ENCODE data around the gene NRG2. TPM values are rescaled to one million over a fixed set of nuclear protein-coding genes. Genes with fewer than 3 reads are reported as not detected.

Gene NRG2
- total RNA-seq, 4 donors from 2014 or later: 0.66 to 4.9 (median 2.5) TPM

GRCh38 chr5:139901251-139901575 is 141.9 kb downstream of the NRG2 start:
- intact Hi-C loops (cut with DNase I): no loop called here
- Histone ChIP-seq H3K4me3 (no peak overlapping the region), H3K36me3 (no peaks in the 10 kb centered on the region), H3K9me3 (no peaks in the 10 kb centered on the region), H3K27me3 (peaks cover 0 to 50% (median 0%) of the 10 kb centered on the region in 4 donors), H3K27ac (no peak overlapping the region), H3K4me1 (peaks cover 14 to 49% (median 15%) of the 10 kb centered on the region in 3 donors)
- no peak for TF ChIP-seq CTCF (IDR thresholded peaks at IDR 0.05)
- TF ChIP-seq POLR2A (IDR thresholded peaks at IDR 0.05): no peak
- WGBS, 2 donors: 83 to 86% methylated on average over 1 of the region's 2 CpGs
- DNase-seq: no peak

GRCh38 chr5:139900546-139901250 is 142.4 kb downstream of the NRG2 start:
- intact Hi-C loops (cut with DNase I): no loop called here
- no peak overlapping the region for H3K4me3 ChIP-seq
- H3K9me3 ChIP-seq: no peaks in the 10 kb centered on the region
- no peaks in the 10 kb centered on the region for H3K36me3 ChIP-seq
- no peak overlapping the region for H3K27ac ChIP-seq
- 100% methylated on average over 3 of the region's 3 CpGs; no CpG with 5 or more reads in 1 of the 2 donors for WGBS, 2 donors
- peaks cover 0 to 46% (median 0%) of the 10 kb centered on the region in 4 donors for H3K27me3 ChIP-seq
- TF ChIP-seq CTCF (IDR thresholded peaks at IDR 0.05) (no peak), POLR2A (IDR thresholded peaks at IDR 0.05) (no peak)
- no peak for DNase-seq
- H3K4me1 ChIP-seq: peaks cover 14 to 53% (median 15%) of the 10 kb centered on the region in 3 donors

DNA sequence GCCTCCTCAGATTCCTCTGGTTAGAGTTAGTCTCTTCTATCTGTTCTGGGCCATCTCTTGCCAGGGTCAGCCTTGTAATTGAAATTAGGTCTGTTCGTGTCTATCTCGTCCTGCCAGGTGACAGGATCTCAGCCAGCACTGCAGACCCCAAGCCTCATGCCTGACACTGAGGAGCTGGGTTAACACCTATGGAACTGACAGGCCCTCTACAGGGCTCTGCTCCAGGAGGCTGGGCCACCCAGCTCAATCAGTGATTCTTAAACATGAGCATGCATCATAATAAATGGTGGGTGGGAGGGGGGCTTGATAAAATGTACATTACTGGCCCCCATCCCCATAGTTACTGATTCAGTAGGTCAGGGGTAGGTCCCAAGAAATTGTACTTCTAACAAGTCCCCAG is 144.1 kb downstream of the NRG2 start:
- DNase-seq: no peak

GRCh38 chr5:139897982-139898381 is 145.1 kb downstream of the NRG2 start:
- no peak for DNase-seq
- Histone ChIP-seq H3K27me3 (peaks cover 0 to 19% (median 0%) of the 10 kb centered on the region in 4 donors), H3K27ac (no peak overlapping the region), H3K9me3 (no peaks in the 10 kb centered on the region), H3K4me3 (no peak overlapping the region), H3K4me1 (peaks cover 0 to 35% (median 0%) of the 10 kb centered on the region in 3 donors), H3K36me3 (no peaks in the 10 kb centered on the region)
- intact Hi-C loops (cut with DNase I): no loop called here
- 81 to 88% methylated on average over 3 to 6 of the region's 6 CpGs for WGBS, 2 donors
- TF ChIP-seq CTCF (IDR thresholded peaks at IDR 0.05) (no peak), POLR2A (IDR thresholded peaks at IDR 0.05) (no peak)

More for the DNA sequence above, 144.1 kb downstream of the NRG2 start:
- Histone ChIP-seq H3K36me3 (no peaks in the 10 kb centered on the region), H3K4me3 (no peak overlapping the region), H3K27ac (no peak overlapping the region), H3K27me3 (peaks cover 0 to 29% (median 0%) of the 10 kb centered on the region in 4 donors), H3K9me3 (no peaks in the 10 kb centered on the region), H3K4me1 (peaks cover 0 to 45% (median 6%) of the 10 kb centered on the region in 3 donors)
- no peak for TF ChIP-seq CTCF (IDR thresholded peaks at IDR 0.05)
- TF ChIP-seq POLR2A (IDR thresholded peaks at IDR 0.05): no peak
- intact Hi-C loops (cut with DNase I): no loop called here
- 83 to 88% methylated on average over 2 of the region's 2 CpGs for WGBS, 2 donors

DNA sequence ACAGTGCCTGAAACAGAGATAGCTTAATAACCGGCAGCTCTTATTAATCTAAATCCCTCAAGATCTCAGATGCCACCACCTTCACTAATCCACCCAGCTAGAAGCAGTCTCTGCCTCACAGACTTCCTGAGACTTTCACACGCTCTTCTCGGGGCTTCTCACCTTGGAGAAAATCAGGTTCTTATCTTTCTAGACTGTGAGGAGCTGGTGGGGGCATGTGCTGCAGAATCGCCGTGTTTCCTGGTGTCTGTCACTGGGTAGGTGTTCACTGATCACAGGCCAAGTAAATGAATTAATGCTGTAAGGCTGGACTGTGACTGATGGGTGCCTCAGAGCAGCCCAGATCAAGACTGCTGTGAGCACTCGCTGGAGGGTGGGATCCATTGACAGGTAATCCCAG is 145.8 kb downstream of the NRG2 start:
- no peak overlapping the region for H3K4me3 ChIP-seq
- H3K4me1 ChIP-seq: peaks cover 0 to 29% (median 0%) of the 10 kb centered on the region in 3 donors
- H3K9me3 ChIP-seq: no peaks in the 10 kb centered on the region
- no peak for DNase-seq
- no peaks in the 10 kb centered on the region for H3K36me3 ChIP-seq
- no peak overlapping the region for H3K27ac ChIP-seq
- TF ChIP-seq CTCF (IDR thresholded peaks at IDR 0.05) (no peak), POLR2A (IDR thresholded peaks at IDR 0.05) (no peak)
- WGBS, 2 donors: 57 to 67% methylated on average over 6 of the region's 6 CpGs
- intact Hi-C loops (cut with DNase I): no loop called here
- H3K27me3 ChIP-seq: peaks cover 0 to 12% (median 0%) of the 10 kb centered on the region in 4 donors

All from esophagus squamous epithelium (tissue), 5 donors.